PFSK-1 (cell line): ENCODE measurements around the gene PUS3.

Experiments used
- FOXP2 ChIP-seq: optimal IDR thresholded peaks from 2 replicates; pipeline ENCODE3; 2011; ENCODE audit warnings: borderline replicate concordance, control low read depth, inconsistent platforms; ENCODE audit not compliant: insufficient read depth; ENCODE audit errors: extremely low read length, extremely low read depth
- REST ChIP-seq, 2 experiments: IDR thresholded peaks; 2 replicates each; pipeline versions ENCODE4 v1.6.1 to v1.8.0; 2011 to 2012; ENCODE audit warnings: low read depth in 2 of 2, low read length in 2 of 2, control low read depth in 1 of 2, inconsistent platforms in 1 of 2, mild to moderate bottlenecking in 1 of 2, moderate library complexity in 1 of 2; ENCODE audit not compliant: insufficient read depth in 1 of 2

- TF ChIP-seq FOXP2 = no peak
- TF ChIP-seq REST (IDR thresholded peaks at IDR 0.05; ENCODE audit: insufficient read depth in 1 of 2, low read depth in 2 of 2, low read length in 2 of 2) = no peak
Measured at GRCh38 chr11:125950696-125951651, 48.0 kb upstream of the PUS3 start.
